HepG2 (cell line): Measurements from ENCODE around the gene STAM. TPM values are rescaled to one million over a fixed set of nuclear protein-coding genes. Genes with fewer than 3 reads are reported as not detected.

Experiments
- ATAC-seq: fragments of 200-7000 bp; cut with Tn5 transposase; 3 replicates; pipeline ENCODE4 v1.9.1; 2020; ENCODE audit warnings: mild to moderate bottlenecking, moderate library complexity
- BruUV-seq: library from RNA; stranded (reverse); fragments of 400-500 nt; replicated peaks from 2 replicates; lab custom pipeline; 2021; lab: Mats Ljungman, UMichigan
- CTCF ChIA-PET: fragments of 300-600 bp; formaldehyde crosslinking; extraction: SDS; loops from one replicate; lab custom pipeline; 2021; ENCODE audit warnings: low total read pairs, inconsistent platforms, low intra/inter-chr PET ratio; lab: Yijun Ruan, JAX
- POLR2A ChIA-PET: fragments of 350-600 bp; sonication (Branson Sonifier 250); formaldehyde crosslinking; loops from one replicate; lab custom pipeline; 2020; ENCODE audit warnings: antibody characterized with exemption, inconsistent platforms; lab: Yijun Ruan, JAX
- DNase-seq: peaks from one replicate; pipeline ENCODE4 v3.0.0-alpha.2; 2015; ENCODE audit warnings: low spot score
- FAIRE-seq: peaks from 3 replicates; lab custom pipeline; 2011; peaks lifted over from hg19 to GRCh38; lab: Jason Lieb, UNC
- H2AFZ ChIP-seq: one replicate; pipeline ENCODE4 v1.6.1; 2011; ENCODE audit warnings: low read length, inconsistent platforms
- H3K27ac ChIP-seq: fragments of 300-600 bp; 3 replicates; pipeline ENCODE4 v1.8.0; 2011; ENCODE audit warnings: mixed run types, mild to moderate bottlenecking, mixed read lengths, low read length, inconsistent platforms; ENCODE audit not compliant: insufficient read depth; ENCODE audit errors: extremely low read length
- H3K27me3 ChIP-seq, 2 experiments: fragments of 200-600 bp in 1 of 2; 2 replicates in 1 of 2; 3 replicates in 1 of 2; pipeline versions ENCODE4 v1.6.0 to v1.8.0; 2011; ENCODE audit warnings: low read length in 2 of 2, mild to moderate bottlenecking in 2 of 2, moderate library complexity in 2 of 2, inconsistent platforms in 1 of 2; ENCODE audit not compliant: insufficient read depth in 2 of 2, control insufficient read depth in 1 of 2
- H3K36me3 ChIP-seq, 2 experiments: fragments of 200-600 bp in 1 of 2; replicated peaks in 1 of 2; 2 replicates in 1 of 2; 3 replicates in 1 of 2; pipeline versions ENCODE4 v1.5.1 to v1.8.0; 2011; ENCODE audit warnings: low read length in 2 of 2, inconsistent platforms in 1 of 2; ENCODE audit not compliant: insufficient read depth in 2 of 2, control insufficient read depth in 1 of 2
- H3K4me1 ChIP-seq: 2 replicates; pipeline ENCODE4 v1.5.1; 2012; ENCODE audit warnings: low read length, inconsistent platforms; ENCODE audit not compliant: insufficient read depth
- H3K4me2 ChIP-seq: 2 replicates; pipeline ENCODE4 v1.6.0; 2011; ENCODE audit warnings: low read depth, low read length, inconsistent platforms
- H3K4me3 ChIP-seq, 3 experiments: fragments of 200-600 bp in 1 of 3; sonication (generic), shearing (Covaris generic) in 1 of 3; replicated peaks in 1 of 3; 2 replicates each; pipeline ENCODE4 v1.5.1; 2011 to 2016; ENCODE audit warnings: low read length in 3 of 3, inconsistent platforms in 2 of 3, low read depth in 2 of 3, mild to moderate bottlenecking in 2 of 3, control low read depth in 1 of 3, mixed read lengths in 1 of 3; ENCODE audit not compliant: insufficient read depth in 1 of 3
- H3K79me2 ChIP-seq: one replicate; pipeline ENCODE4 v1.6.1; 2011; ENCODE audit warnings: low read length, inconsistent platforms; ENCODE audit not compliant: insufficient read depth
- H3K9ac ChIP-seq: 2 replicates; pipeline ENCODE4 v1.6.0; 2011; ENCODE audit warnings: mild to moderate bottlenecking, low read depth, low read length, inconsistent platforms; ENCODE audit not compliant: insufficient read depth
- H3K9me3 ChIP-seq: 2 replicates; pipeline ENCODE4 v1.5.1; 2012; ENCODE audit warnings: mild to moderate bottlenecking, low read length
- H4K20me1 ChIP-seq: 2 replicates; pipeline ENCODE4 v1.6.0; 2011; ENCODE audit warnings: inconsistent platforms, mild to moderate bottlenecking, low read length, moderate library complexity; ENCODE audit not compliant: insufficient read depth
- E2F2 ChIP-seq: sonication (generic); formaldehyde crosslinking; IDR thresholded peaks from 2 replicates; pipeline ENCODE4 v1.4.0; 2020; ENCODE audit warnings: missing genetic modification reagents, borderline replicate concordance
- FOXA3 ChIP-seq: IDR thresholded peaks from 2 replicates; pipeline ENCODE4 v1.6.1; 2016; ENCODE audit warnings: missing genetic modification reagents, missing compliant biosample characterization
- GATAD2A ChIP-seq: IDR thresholded peaks from 2 replicates; pipeline ENCODE4 v1.6.1; 2016
- GLI4 ChIP-seq: sonication (generic); formaldehyde crosslinking; IDR thresholded peaks from 2 replicates; pipeline ENCODE4 v1.5.1; 2020; ENCODE audit warnings: missing genetic modification reagents, mild to moderate bottlenecking, moderate library complexity, borderline replicate concordance
- HMG20B ChIP-seq: conservative IDR thresholded peaks from 2 replicates; pipeline ENCODE4 v1.6.1; 2016; ENCODE audit warnings: missing genetic modification reagents, missing compliant biosample characterization
- HOXD1 ChIP-seq: sonication (generic); formaldehyde crosslinking; IDR thresholded peaks from 2 replicates; pipeline ENCODE4 v1.5.0; 2020; ENCODE audit warnings: missing genetic modification reagents
- KDM2A ChIP-seq: sonication (generic); formaldehyde crosslinking; IDR thresholded peaks from 2 replicates; pipeline ENCODE4 v1.4.0; 2020; ENCODE audit warnings: low read depth, missing genetic modification reagents, borderline replicate concordance
- KDM4B ChIP-seq: sonication (generic); formaldehyde crosslinking; IDR thresholded peaks from 2 replicates; pipeline ENCODE4 v1.4.0; 2020; ENCODE audit warnings: missing genetic modification reagents
- MED1 ChIP-seq: sonication (generic); formaldehyde crosslinking; IDR thresholded peaks from 2 replicates; pipeline ENCODE4 v1.4.0; 2020; ENCODE audit warnings: missing genetic modification reagents
- MED8 ChIP-seq: sonication (generic); formaldehyde crosslinking; IDR thresholded peaks from 2 replicates; pipeline ENCODE4 v1.8.1; 2023; ENCODE audit warnings: mild to moderate bottlenecking, missing genetic modification reagents; ENCODE audit not compliant: insufficient replicate concordance
- MXD4 ChIP-seq: IDR thresholded peaks from 2 replicates; pipeline ENCODE4 v1.6.1; 2016; ENCODE audit warnings: mild to moderate bottlenecking, missing biosample characterization, missing genetic modification reagents
- RFXAP ChIP-seq: sonication (generic); formaldehyde crosslinking; IDR thresholded peaks from 2 replicates; pipeline ENCODE4 v1.4.0; 2020; ENCODE audit warnings: missing genetic modification reagents, borderline replicate concordance
- ZMYM3 ChIP-seq: sonication (generic); formaldehyde crosslinking; IDR thresholded peaks from 2 replicates; pipeline ENCODE4 v1.5.1; 2020; ENCODE audit warnings: mild to moderate bottlenecking, missing genetic modification reagents
- ZNF232 ChIP-seq: sonication (generic); formaldehyde crosslinking; IDR thresholded peaks from 2 replicates; pipeline ENCODE4 v1.4.0; 2020; ENCODE audit warnings: missing genetic modification reagents, borderline replicate concordance
- ZNF34 ChIP-seq: sonication (generic); formaldehyde crosslinking; IDR thresholded peaks from 2 replicates; pipeline ENCODE4 v1.4.0; 2020; ENCODE audit warnings: mild to moderate bottlenecking, missing genetic modification reagents, borderline replicate concordance
- ZNF496 ChIP-seq: sonication (generic); formaldehyde crosslinking; IDR thresholded peaks from 2 replicates; pipeline ENCODE4 v1.8.1; 2023; ENCODE audit warnings: mild to moderate bottlenecking, moderate library complexity, missing genetic modification reagents; ENCODE audit not compliant: insufficient replicate concordance
- ZNF782 ChIP-seq: sonication (generic); formaldehyde crosslinking; IDR thresholded peaks from 2 replicates; pipeline ENCODE4 v1.4.0; 2020; ENCODE audit warnings: missing genetic modification reagents, mild to moderate bottlenecking, borderline replicate concordance
- ZNF792 ChIP-seq: IDR thresholded peaks from 2 replicates; pipeline ENCODE4 v1.6.1; 2016
- ZNF839 ChIP-seq: sonication (generic); formaldehyde crosslinking; IDR thresholded peaks from 2 replicates; pipeline ENCODE4 v1.4.0; 2020; ENCODE audit warnings: missing genetic modification reagents, mild to moderate bottlenecking, borderline replicate concordance
- ZSCAN25 ChIP-seq: sonication (generic); formaldehyde crosslinking; IDR thresholded peaks from 2 replicates; pipeline ENCODE4 v1.8.0; 2022; ENCODE audit warnings: mild to moderate bottlenecking, missing genetic modification reagents
- WGBS: methylation state at CpG from one replicate; pipeline ENCODE4 v1.1.6; 2017; ENCODE audit warnings: low lambda C conversion rate; 5-methylcytosine and 5-hydroxymethylcytosine counted together
- in situ Hi-C: cut with HindIII; loops from 2 replicates; pipeline ENCODE4 v1.10.0; 2017; ENCODE audit warnings: low pct_unique_long_range_greater_than_20kb; ENCODE audit not compliant: extremely low pct_ligation_motif_present
- intact Hi-C: fragments of 100-400 bp; cut with micrococcal nuclease; formaldehyde crosslinking; loops from one replicate; pipeline ENCODE4 v1.10.0; 2022; ENCODE audit not compliant: unreplicated experiment
- polyA plus RNA-seq, 8 experiments: library from polyadenylated mRNA; depleted of rRNA in 3 of 8; stranded (reverse) in 7 of 8; unstranded in 1 of 8; fragments of >200 nt; fragmentation: Illumina TruSeq in 4 of 8; extraction: Trizol in 4 of 8; gene quantifications; 2 replicates each; pipeline versions ENCODE4 v1.2.1 to v1.2.3, GENCODE V29; 2011 to 2016; ENCODE audit warnings: low read depth in 4 of 8, missing spikeins in 1 of 8, mixed read lengths in 1 of 8; ENCODE audit not compliant: insufficient read depth in 1 of 8
- total RNA-seq, 5 experiments: library from RNA; depleted of rRNA; stranded (reverse); fragments of >200 nt; fragmentation: Illumina TruSeq; extraction: Trizol; gene quantifications; 2 replicates each; pipeline ENCODE4 v1.2.3, GENCODE V29; 2016; ENCODE audit warnings: low read depth in 1 of 5

STAM gene
- total and polyA plus RNA-seq, 2 of the 13 experiments (the other 11 are each of a cell fraction or from before 2014, with no cell fraction given), result 19.5 to 25.1 TPM

- no peak for ATAC-seq
- Histone ChIP-seq H3K27ac (no peak overlapping the region), H3K9me3 (no peaks in the 10 kb centered on the region), H3K36me3 (no peaks in the 10 kb centered on the region), H3K79me2 (no peaks in the 10 kb centered on the region), H3K4me3 (no peak overlapping the region), H3K4me2 (no peak overlapping the region), H3K4me1 (no peaks in the 10 kb centered on the region), H3K27me3 (peaks cover 0 to 4% of the 10 kb centered on the region in 2 experiments; a peak in 1 of 5 replicates), H4K20me1 (no peaks in the 10 kb centered on the region), H3K9ac (no peak overlapping the region)
- DNase-seq, result no peak
- ChIA-PET CTCF (no interaction called here), POLR2A (no interaction called here)
- no peak for FAIRE-seq
- BruUV-seq, result no TSS peak
- in situ Hi-C loops, result no loop called here
- TF ChIP-seq E2F2 (no peak), GLI4 (CRISPR knock-in tag) (no peak), MED1 (CRISPR knock-in tag) (no peak), ZNF34 (no peak)
- TF ChIP-seq, all 625 proteins: peak for 0
- 51% methylated on average over 4 of the region's 4 CpGs for WGBS
- intact Hi-C loops, result no loop called here
- no peak overlapping the region for H2AFZ ChIP-seq
Measured at GRCh38 chr10:17764142-17764541, 120.2 kb downstream of the STAM start.

GRCh38 chr10:17765602-17766001 lies 121.7 kb downstream of the STAM start:
- no peak for FAIRE-seq
- no peaks in the 10 kb centered on the region for H3K79me2 ChIP-seq
- H3K4me2 ChIP-seq, result no peak overlapping the region
- H3K36me3 ChIP-seq, result no peaks in the 10 kb centered on the region
- intact Hi-C loops (no loop called here), in situ Hi-C loops (no loop called here)
- no peak overlapping the region for H3K9ac ChIP-seq
- no peak overlapping the region for H3K27ac ChIP-seq
- BruUV-seq, result no TSS peak
- peaks cover 0 to 4% of the 10 kb centered on the region in 2 experiments; a peak in 1 of 5 replicates for H3K27me3 ChIP-seq
- no peaks in the 10 kb centered on the region for H3K9me3 ChIP-seq
- H3K4me3 ChIP-seq, result no peak overlapping the region
- no peaks in the 10 kb centered on the region for H4K20me1 ChIP-seq
- ChIA-PET POLR2A (no interaction called here), CTCF (no interaction called here)
- no peak for DNase-seq
- H3K4me1 ChIP-seq, result no peaks in the 10 kb centered on the region
- H2AFZ ChIP-seq, result no peak overlapping the region
- 0% methylated on average over 3 of the region's 3 CpGs for WGBS
- no peak for ATAC-seq
- TF ChIP-seq ZNF232, result no peak
- TF ChIP-seq FOXA3 (CRISPR knock-in tag), result no peak
- no peak for TF ChIP-seq KDM4B (CRISPR knock-in tag)
- no peak for TF ChIP-seq HOXD1 (CRISPR knock-in tag)
- no peak for TF ChIP-seq ZSCAN25
- no peak for TF ChIP-seq MXD4 (CRISPR knock-in tag)
- TF ChIP-seq KDM2A (CRISPR knock-in tag), result no peak
- TF ChIP-seq RFXAP (CRISPR knock-in tag), result no peak
- no peak for TF ChIP-seq ZNF496 (CRISPR knock-in tag)
- no peak for TF ChIP-seq ZNF782 (CRISPR knock-in tag)
- no peak for TF ChIP-seq ZNF792 (CRISPR knock-in tag)
- TF ChIP-seq ZMYM3 (CRISPR knock-in tag), result no peak
- no peak for TF ChIP-seq GATAD2A (CRISPR knock-in tag)
- no peak for TF ChIP-seq MED8 (CRISPR knock-in tag)
- TF ChIP-seq HMG20B, result no peak
- no peak for TF ChIP-seq ZNF839 (CRISPR knock-in tag)
